OCI-LY1 (cell line): ENCODE measurements around the gene FRMD4A.

Source experiments
- H2AFZ ChIP-seq: fragments of 200-600 bp; sonication (generic), shearing (Covaris generic); 2 replicates; pipeline ENCODE4 v1.6.0; 2014; ENCODE audit warnings: antibody characterized with exemption, mild to moderate bottlenecking, low read length
- H3F3A ChIP-seq: fragments of 200-600 bp; sonication (generic), shearing (Covaris generic); 2 replicates; pipeline ENCODE4 v1.6.0; 2014; ENCODE audit warnings: mild to moderate bottlenecking, antibody characterized with exemption, low read length, moderate library complexity; ENCODE audit not compliant: insufficient read depth
- H3K27ac ChIP-seq: fragments of 200-600 bp; sonication (generic); 2 replicates; pipeline ENCODE4 v1.5.1; 2014; ENCODE audit warnings: low read length, mixed run types, mild to moderate bottlenecking, low read depth; ENCODE audit not compliant: poor library complexity, severe bottlenecking
- H3K27me3 ChIP-seq: fragments of 200-600 bp; sonication (generic); 2 replicates; pipeline ENCODE4 v1.6.0; 2014; ENCODE audit warnings: antibody characterized with exemption, mild to moderate bottlenecking, low read length, moderate library complexity; ENCODE audit not compliant: insufficient read depth
- H3K36me3 ChIP-seq: fragments of 200-600 bp; sonication (generic); 2 replicates; pipeline ENCODE4 v1.6.1; 2014; ENCODE audit warnings: mild to moderate bottlenecking, antibody characterized with exemption, low read length, moderate library complexity, mixed read lengths; ENCODE audit not compliant: insufficient read depth
- H3K4me1 ChIP-seq: fragments of 200-600 bp; sonication (generic); 2 replicates; pipeline ENCODE4 v1.5.1; 2014; ENCODE audit warnings: mild to moderate bottlenecking, low read length, moderate library complexity; ENCODE audit not compliant: insufficient read depth, severe bottlenecking
- H3K4me2 ChIP-seq: fragments of 200-600 bp; sonication (generic), shearing (Covaris generic); 2 replicates; pipeline ENCODE4 v1.6.1; 2014; ENCODE audit warnings: low read length
- H3K4me3 ChIP-seq: fragments of 200-600 bp; sonication (generic); 2 replicates; pipeline ENCODE4 v1.5.1; 2014; ENCODE audit warnings: low read length, low read depth, mild to moderate bottlenecking, mixed read lengths; ENCODE audit not compliant: poor library complexity, severe bottlenecking
- H3K79me2 ChIP-seq: fragments of 200-600 bp; shearing (Covaris generic); 2 replicates; pipeline ENCODE4 v1.6.1; 2016; ENCODE audit warnings: mixed run types, low read length, mixed read lengths; ENCODE audit not compliant: insufficient read depth
- H3K9ac ChIP-seq: fragments of 200-600 bp; sonication (generic), shearing (Covaris generic); 2 replicates; pipeline ENCODE4 v1.6.1; 2014; ENCODE audit warnings: mild to moderate bottlenecking, low read length, mixed read lengths
- H3K9me2 ChIP-seq: fragments of 200-600 bp; sonication (generic), shearing (Covaris generic); 2 replicates; pipeline ENCODE4 v1.6.1; 2014; ENCODE audit warnings: low read depth, mild to moderate bottlenecking, low read length, mixed read lengths
- H3K9me3 ChIP-seq: fragments of 200-600 bp; shearing (Covaris generic); 2 replicates; pipeline ENCODE4 v1.6.1; 2014; ENCODE audit warnings: low read length, mixed read lengths
- H4K20me1 ChIP-seq: fragments of 200-600 bp; sonication (generic), shearing (Covaris generic); 2 replicates; pipeline ENCODE4 v1.6.0; 2016; ENCODE audit warnings: mild to moderate bottlenecking, low read length; ENCODE audit not compliant: insufficient read depth
- CTCF ChIP-seq: fragments of 200-600 bp; sonication (generic), shearing (Covaris generic); IDR thresholded peaks from 2 replicates; pipeline ENCODE4 v1.5.1; 2017; ENCODE audit warnings: mild to moderate bottlenecking, antibody characterized with exemption, low read length, moderate library complexity, mixed read lengths
- EZH2 ChIP-seq: fragments of 200-600 bp; sonication (generic), shearing (Covaris generic); IDR thresholded peaks from 2 replicates; pipeline ENCODE4 v1.8.0; 2017; ENCODE audit warnings: borderline replicate concordance, mixed run types, mild to moderate bottlenecking, antibody characterized with exemption, low read length, moderate library complexity, mixed read lengths

Gene FRMD4A

DNA sequence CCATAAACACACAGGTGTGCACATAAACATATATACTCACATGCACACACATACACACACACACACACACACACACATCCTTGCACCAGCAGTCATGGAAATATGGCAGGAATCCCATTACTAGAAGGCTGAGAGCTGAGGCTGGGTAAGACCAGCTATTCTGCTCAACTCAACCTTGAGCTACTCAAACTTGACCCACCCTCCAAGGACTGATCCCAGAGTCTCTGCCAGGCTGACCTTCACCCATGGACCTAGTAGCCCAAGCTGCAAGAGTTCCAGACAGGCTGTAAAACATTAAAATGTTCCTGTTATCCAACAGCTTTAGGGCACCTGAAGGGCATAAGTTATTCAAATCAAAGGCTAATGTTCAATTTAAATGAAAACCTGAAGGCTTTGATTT, 134.6 kb downstream of the FRMD4A start:
- H4K20me1 ChIP-seq = no peaks in the 10 kb centered on the region
- H3K9me2 ChIP-seq = no peaks in the 10 kb centered on the region
- H3K4me1 ChIP-seq = no peaks in the 10 kb centered on the region
- no peaks in the 10 kb centered on the region for H3F3A ChIP-seq
- no peaks in the 10 kb centered on the region for H3K36me3 ChIP-seq
- H3K79me2 ChIP-seq = no peaks in the 10 kb centered on the region
- H3K4me3 ChIP-seq = no peak overlapping the region
- H3K27me3 ChIP-seq = no peaks in the 10 kb centered on the region
- no peak overlapping the region for H3K9ac ChIP-seq
- no peak for TF ChIP-seq EZH2
- no peak for TF ChIP-seq CTCF
- H3K4me2 ChIP-seq = no peak overlapping the region
- no peak overlapping the region for H3K27ac ChIP-seq
- no peaks in the 10 kb centered on the region for H3K9me3 ChIP-seq
- no peak overlapping the region for H2AFZ ChIP-seq

GRCh38 chr10:14195433-14195832, 135.3 kb downstream of the FRMD4A start:
- no peaks in the 10 kb centered on the region for H3K9me3 ChIP-seq
- no peak for TF ChIP-seq EZH2
- TF ChIP-seq CTCF = no peak
- no peak overlapping the region for H3K27ac ChIP-seq
- no peaks in the 10 kb centered on the region for H3K36me3 ChIP-seq
- H3K27me3 ChIP-seq = no peaks in the 10 kb centered on the region
- H3K9ac ChIP-seq = no peak overlapping the region
- H3K4me3 ChIP-seq = no peak overlapping the region
- no peak overlapping the region for H2AFZ ChIP-seq
- H3K4me2 ChIP-seq = no peak overlapping the region
- no peaks in the 10 kb centered on the region for H3K4me1 ChIP-seq
- H3K79me2 ChIP-seq = no peaks in the 10 kb centered on the region
- H4K20me1 ChIP-seq = no peaks in the 10 kb centered on the region
- no peaks in the 10 kb centered on the region for H3K9me2 ChIP-seq
- H3F3A ChIP-seq = no peaks in the 10 kb centered on the region

DNA sequence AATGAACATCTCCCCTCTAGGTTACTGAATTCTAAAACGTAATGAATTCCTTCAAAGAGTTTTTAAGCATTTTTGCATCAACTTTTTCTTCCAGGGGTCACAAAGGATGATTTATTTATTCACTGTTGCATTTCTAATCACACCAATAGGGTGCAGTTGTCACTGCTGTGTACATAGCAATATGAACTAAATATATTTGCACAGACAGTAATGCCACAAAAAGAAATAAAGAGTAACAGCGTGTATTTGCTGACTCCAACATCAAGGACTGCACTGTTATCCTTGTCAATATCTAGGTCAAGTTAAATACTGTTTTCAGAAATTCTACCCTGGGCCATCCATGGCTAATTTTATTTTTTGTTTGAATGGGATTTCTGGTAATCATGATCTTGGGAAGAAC, 138.0 kb downstream of the FRMD4A start:
- Histone ChIP-seq H3K36me3 (no peaks in the 10 kb centered on the region), H3K4me2 (no peak overlapping the region), H3K9ac (no peak overlapping the region), H3K27ac (no peak overlapping the region), H2AFZ (no peak overlapping the region), H4K20me1 (no peaks in the 10 kb centered on the region), H3K9me2 (no peaks in the 10 kb centered on the region), H3K4me1 (no peaks in the 10 kb centered on the region), H3K9me3 (no peaks in the 10 kb centered on the region), H3K4me3 (no peak overlapping the region), H3K79me2 (no peaks in the 10 kb centered on the region), H3K27me3 (no peaks in the 10 kb centered on the region), H3F3A (no peaks in the 10 kb centered on the region)
- TF ChIP-seq CTCF (no peak), EZH2 (no peak)
